Endothelial cell of hepatic sinusoid (primary cell): Measurements from ENCODE around the gene VPS11.

Experiments
- in situ Hi-C: cut with HindIII; loops from 2 replicates; pipeline ENCODE4 v1.10.0; 2017; ENCODE audit warnings: low sequenced_read_pairs

VPS11 gene

DNA sequence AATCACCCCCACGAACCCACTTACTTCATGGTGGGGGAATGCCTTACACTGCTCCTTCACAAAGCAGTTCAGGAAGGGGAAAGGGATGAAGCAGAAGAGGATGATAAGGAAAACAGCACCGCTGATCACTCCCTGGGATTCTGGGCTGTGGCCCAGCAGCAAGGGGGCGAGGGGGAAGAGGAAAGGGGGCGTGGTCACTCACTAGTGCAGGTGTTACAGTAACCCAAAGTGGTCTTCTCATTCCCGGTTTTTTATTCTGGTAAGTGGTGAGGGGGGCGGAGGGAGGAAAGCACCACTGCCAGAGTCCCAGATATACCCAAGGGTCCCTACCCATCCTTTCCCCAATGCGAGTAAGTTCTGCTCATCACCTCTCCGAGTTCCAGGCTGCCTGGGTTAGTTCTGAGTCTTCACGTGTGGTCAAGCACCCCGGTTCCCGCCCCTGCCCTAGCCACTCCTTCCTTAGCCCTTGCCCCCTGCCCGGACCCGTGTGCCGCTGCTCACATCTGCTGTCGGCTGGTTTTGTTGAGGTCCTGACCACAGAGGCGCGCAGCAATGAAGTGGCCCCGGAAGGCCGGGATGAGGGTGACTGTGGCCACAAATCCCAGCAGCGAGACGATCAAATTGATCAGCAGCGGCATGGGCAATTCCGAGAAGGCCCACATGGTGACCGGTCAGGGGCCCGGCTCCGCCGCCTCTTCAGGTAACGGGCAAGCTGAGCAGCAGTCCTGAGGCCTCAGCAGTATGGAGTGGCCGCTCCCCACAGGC, 33.6 kb downstream of the VPS11 start:
- in situ Hi-C loops = loop anchor here (5.0 kb wide), 1 partner anchor 84 kb away; the partner anchor contains the start of genes RPS25 and TRAPPC4

DNA sequence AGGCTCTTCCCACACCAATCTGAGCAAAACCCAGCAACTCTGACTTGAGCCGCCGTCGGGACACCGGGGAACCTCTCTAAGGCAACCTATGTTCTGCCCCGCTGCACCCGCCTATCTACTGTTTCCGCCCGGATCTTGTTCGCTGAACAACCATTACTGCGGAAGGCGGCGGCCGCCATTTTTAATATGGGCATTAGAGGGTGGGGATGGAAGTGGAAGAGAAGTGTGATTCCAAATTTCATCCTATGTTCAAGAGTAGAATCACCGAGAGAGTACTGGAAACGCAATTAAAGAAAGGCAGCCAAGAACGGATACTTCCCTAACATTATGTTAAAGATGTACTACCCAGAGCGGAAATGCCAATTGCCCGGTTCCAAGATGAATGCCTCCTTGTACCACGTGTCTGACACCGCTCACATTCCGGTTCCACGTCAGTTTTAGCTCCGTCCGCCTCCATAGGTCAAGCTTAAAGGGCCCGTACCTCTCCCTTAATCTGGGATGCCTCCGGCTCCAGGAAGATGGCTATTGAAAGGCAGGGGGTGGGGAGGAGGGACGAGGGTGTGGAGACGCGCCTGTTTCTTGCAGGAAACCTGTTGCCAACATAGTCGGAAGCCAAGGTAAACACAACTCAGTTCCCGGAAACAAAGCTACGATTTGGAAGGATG, 34.3 kb downstream of the VPS11 start, which contains the start of gene DPAGT1:
Gene DPAGT1 (minus strand): TSS at position 95 of the 665 bp plus-strand sequence. CDS start 198 bp downstream, outside the sequence.
- in situ Hi-C loops = loop anchor here (5.0 kb wide), 1 partner anchor 85 kb away; the partner anchor contains the start of genes RPS25 and TRAPPC4

GRCh38 chr11:119103161-119103664, 35.6 kb downstream of the VPS11 start:
- in situ Hi-C loops = loop anchor here (5.0 kb wide), 1 partner anchor 86 kb away; the partner anchor contains the start of genes RPS25 and TRAPPC4

GRCh38 chr11:119103793-119104192, 36.2 kb downstream of the VPS11 start:
- in situ Hi-C loops = loop anchor here (5.0 kb wide), 1 partner anchor 86 kb away; the partner anchor contains the start of genes RPS25 and TRAPPC4

- in situ Hi-C loops = no loop called here
Measured at GRCh38 chr11:119106564-119107537, 39.2 kb downstream of the VPS11 start, which contains the start of gene C2CD2L. Gene C2CD2L (plus strand): TSS chr11:119107344. CDS start chr11:119107742, 398 bp downstream.

- in situ Hi-C loops = no loop called here
Measured at GRCh38 chr11:119107538-119108145, 40.0 kb downstream of the VPS11 start.

DNA sequence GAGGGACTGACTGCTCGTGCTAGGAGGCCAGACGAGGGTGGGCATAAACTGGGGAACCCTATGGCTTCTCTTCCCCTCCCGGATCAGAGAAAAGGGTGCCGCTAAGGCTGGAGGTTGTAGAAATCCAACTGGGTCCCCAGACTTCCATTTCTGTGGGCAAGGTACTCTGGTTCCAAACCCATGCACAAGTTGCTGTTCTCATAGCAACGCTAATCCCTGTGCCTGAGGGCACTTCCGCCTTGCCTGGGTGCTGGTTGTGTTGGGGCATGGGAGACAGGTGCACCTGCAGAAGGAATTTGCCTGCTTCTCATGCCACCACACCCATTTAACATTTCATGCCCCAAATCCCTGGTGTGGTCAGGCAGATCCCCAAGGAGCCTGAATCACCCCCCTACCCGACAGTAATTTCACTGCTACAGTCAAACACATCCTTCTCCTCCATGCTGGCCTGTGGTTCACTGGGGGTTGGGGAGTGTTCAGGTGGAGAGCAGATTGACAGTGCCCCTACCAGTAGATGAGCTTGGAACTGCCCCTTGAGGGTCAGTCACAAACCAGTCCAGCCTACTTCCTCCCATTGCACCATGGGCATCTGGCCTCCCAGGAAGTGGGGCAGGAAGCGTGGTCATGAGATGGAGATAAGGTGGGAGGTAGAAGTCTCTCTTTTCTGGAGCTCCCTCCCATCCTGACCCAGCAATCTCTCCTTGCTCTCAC, 40.7 kb downstream of the VPS11 start:
- in situ Hi-C loops = no loop called here

DNA sequence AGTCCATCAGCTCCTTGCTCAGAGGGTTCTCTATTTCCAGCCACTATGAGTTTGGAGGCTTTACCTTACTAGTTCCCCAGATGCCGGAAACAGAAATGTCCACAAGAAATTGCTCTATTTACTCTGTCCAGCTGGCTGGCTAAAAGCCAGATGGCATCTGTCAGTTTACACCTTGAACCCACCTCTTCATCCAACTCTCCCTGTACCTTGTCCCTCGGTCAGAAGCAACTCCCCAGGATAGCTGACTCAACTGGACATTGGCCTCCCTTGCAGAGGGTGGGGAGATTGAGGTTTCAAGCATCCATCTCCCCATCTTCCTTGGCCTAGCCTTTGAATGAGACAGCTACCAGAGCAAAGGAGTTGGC, 41.2 kb downstream of the VPS11 start:
- in situ Hi-C loops = no loop called here

GRCh38 chr11:119109843-119110242, 42.2 kb downstream of the VPS11 start:
- in situ Hi-C loops = no loop called here

GRCh38 chr11:119110439-119110838, 42.8 kb downstream of the VPS11 start:
- in situ Hi-C loops = no loop called here

DNA sequence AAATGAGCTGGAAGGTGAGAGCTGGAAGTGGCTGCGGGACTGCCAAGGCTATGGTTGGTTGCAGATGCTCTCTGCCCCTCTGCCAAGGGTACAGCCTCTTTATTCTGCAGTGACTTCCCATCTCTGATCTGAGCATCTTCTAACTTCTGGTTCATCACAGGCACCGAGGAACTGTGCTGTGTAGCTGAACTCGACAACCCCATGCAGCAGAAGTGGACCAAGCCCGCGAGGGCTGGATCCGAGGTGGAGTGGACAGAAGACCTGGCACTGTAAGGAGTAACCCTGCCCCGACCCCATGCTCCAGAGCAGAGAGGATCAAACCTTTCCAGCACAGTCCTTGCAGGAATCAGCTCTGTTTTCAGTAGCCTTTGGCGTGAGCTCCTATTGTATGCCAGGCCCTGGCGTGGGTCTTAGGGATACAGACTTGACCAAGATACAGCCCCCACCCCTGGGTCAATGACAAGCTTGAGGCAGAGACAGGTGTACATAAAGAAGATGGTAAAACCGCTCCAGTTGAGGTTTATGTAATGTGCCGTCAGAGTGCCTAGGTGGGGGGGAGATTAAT, 43.8 kb downstream of the VPS11 start:
- in situ Hi-C loops = no loop called here

- in situ Hi-C loops = no loop called here
Measured at GRCh38 chr11:119112314-119113020, 44.8 kb downstream of the VPS11 start.

DNA sequence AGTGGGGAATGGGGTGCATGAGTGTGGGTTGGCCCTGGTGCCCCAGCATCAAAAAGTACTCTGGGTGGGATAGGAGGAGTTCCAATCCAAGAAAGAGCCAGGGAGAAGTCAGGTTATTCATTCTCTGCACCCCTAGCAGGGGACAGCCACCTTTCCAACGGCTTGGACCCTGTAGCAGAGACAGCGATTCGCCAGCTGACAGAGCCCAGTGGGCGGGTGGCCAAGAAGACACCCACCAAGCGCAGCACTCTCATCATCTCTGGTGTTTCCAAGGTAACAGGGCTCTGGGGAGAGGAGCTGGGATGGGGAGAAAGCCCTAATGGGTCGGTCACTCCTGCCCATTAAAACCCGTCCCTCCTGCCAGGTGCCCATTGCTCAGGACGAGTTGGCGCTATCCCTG, 46.1 kb downstream of the VPS11 start:
- in situ Hi-C loops = no loop called here

DNA sequence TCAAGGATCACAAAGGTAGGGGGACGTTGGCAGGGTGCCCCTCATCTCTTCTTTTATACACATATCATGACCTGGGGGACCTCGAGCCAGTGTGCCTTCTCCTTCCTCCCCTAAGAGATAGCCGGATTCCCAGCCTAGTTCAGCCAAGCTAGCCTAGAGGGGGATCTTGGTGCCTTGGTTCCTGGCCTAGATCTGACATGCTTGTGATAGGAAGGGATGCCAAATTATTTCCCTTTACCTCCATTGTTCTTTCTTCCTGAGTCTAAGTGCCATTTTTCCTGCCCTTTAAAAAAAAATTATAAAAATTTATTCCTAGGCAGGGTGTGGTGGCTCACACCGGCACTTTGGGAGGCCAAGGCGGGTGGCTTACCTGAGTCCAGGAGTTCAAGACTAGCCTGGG, 46.7 kb downstream of the VPS11 start:
- in situ Hi-C loops = no loop called here

GRCh38 chr11:119115484-119116234, 48.0 kb downstream of the VPS11 start:
- in situ Hi-C loops = no loop called here

DNA sequence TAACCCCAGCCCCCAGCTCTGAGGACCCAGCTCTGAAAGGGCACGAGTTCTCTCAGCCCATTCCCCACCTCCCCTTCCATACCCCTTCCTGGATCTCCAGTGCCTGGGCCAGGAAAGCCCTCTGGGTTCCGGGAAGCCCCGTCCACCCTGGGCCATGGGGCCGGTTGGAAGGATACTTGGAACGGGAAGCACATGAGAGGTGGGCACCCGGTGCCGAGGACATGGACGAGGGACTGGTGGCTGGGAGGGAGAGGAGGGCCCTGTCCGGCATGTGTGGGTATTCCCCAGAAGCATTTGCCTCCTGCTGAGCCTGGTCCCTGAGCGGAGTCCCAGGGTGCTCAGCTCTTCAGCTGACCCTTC, 48.6 kb downstream of the VPS11 start:
- in situ Hi-C loops = no loop called here

DNA sequence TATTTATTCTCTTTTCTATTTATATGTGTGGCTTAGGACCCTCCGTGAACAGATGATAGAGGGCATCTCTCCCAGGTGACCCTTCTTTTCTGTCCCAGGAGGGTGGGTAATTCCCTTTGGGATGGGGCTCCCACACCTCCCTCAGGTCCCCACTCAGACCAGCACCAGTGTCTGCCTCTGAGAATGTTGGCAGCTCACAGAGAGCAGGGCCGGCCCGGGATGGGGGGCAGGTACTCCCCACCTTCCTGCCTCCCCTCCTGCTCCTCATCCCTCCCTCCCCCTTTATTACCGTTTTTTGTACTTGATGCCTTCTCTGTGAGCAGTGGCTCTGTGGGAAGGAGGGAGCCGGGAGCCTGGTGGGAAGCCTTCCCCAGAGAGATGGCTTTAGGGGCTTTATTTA, 49.0 kb downstream of the VPS11 start:
- in situ Hi-C loops = no loop called here
